Mesendoderm (in vitro differentiated cells): Measurements from ENCODE around the gene MC1R.

Experiments
- DNase-seq: peaks from one replicate; pipeline ENCODE4 v3.0.0; 2013
- H2AK5ac ChIP-seq: 2 replicates; pipeline ENCODE4 v1.6.1; 2013; ENCODE audit warnings: low read length, inconsistent platforms
- H2BK120ac ChIP-seq: 2 replicates; pipeline ENCODE4 v1.6.1; 2013; ENCODE audit warnings: low read depth, mild to moderate bottlenecking, low read length, moderate library complexity, mixed read lengths
- H2BK15ac ChIP-seq: replicated peaks from 2 replicates; pipeline ENCODE4 v1.6.1; 2013; ENCODE audit warnings: low read depth, mild to moderate bottlenecking, moderate library complexity
- H2BK5ac ChIP-seq: 2 replicates; pipeline ENCODE4 v1.6.1; 2013; ENCODE audit warnings: low read length, inconsistent platforms
- H3K18ac ChIP-seq: 2 replicates; pipeline ENCODE4 v1.6.1; 2013; ENCODE audit warnings: mild to moderate bottlenecking, low read length, mixed read lengths
- H3K23ac ChIP-seq: one replicate; pipeline ENCODE4 v1.6.1; 2013; ENCODE audit warnings: low read length
- H3K27ac ChIP-seq: 2 replicates; pipeline ENCODE4 v1.5.1; 2013; ENCODE audit warnings: low read depth, mild to moderate bottlenecking, inconsistent platforms, low read length, moderate library complexity
- H3K27me3 ChIP-seq: 2 replicates; pipeline ENCODE4 v1.6.1; 2013; ENCODE audit warnings: low read length, control low read depth, mild to moderate bottlenecking, inconsistent platforms; ENCODE audit not compliant: insufficient read depth, poor library complexity
- H3K36me3 ChIP-seq: 2 replicates; pipeline ENCODE4 v1.6.1; 2013; ENCODE audit warnings: low read length, inconsistent platforms; ENCODE audit not compliant: control insufficient read depth, insufficient read depth
- H3K4ac ChIP-seq: one replicate; pipeline ENCODE4 v1.6.1; 2013; ENCODE audit warnings: low read depth, mild to moderate bottlenecking, low read length, moderate library complexity
- H3K4me1 ChIP-seq: 2 replicates; pipeline ENCODE4 v1.6.1; 2013; ENCODE audit warnings: low read depth, low read length, inconsistent platforms; ENCODE audit not compliant: control insufficient read depth
- H3K4me2 ChIP-seq: 2 replicates; pipeline ENCODE4 v1.6.1; 2013; ENCODE audit warnings: low read length
- H3K4me3 ChIP-seq: 2 replicates; pipeline ENCODE4 v1.5.1; 2013; ENCODE audit warnings: mild to moderate bottlenecking, low read length
- H3K56ac ChIP-seq: one replicate; pipeline ENCODE4 v1.6.1; 2013; ENCODE audit warnings: low read length
- H3K79me1 ChIP-seq: 2 replicates; pipeline ENCODE4 v1.6.1; 2013; ENCODE audit warnings: low read length, inconsistent platforms
- H3K79me2 ChIP-seq: 2 replicates; pipeline ENCODE4 v1.6.1; 2013; ENCODE audit warnings: mild to moderate bottlenecking, low read length; ENCODE audit not compliant: control insufficient read depth, insufficient read depth
- H3K9ac ChIP-seq: 2 replicates; pipeline ENCODE4 v1.6.1; 2013; ENCODE audit warnings: low read length, inconsistent platforms
- H4K5ac ChIP-seq: one replicate; pipeline ENCODE4 v1.6.1; 2013; ENCODE audit warnings: low read length
- H4K8ac ChIP-seq: one replicate; pipeline ENCODE4 v1.6.1; 2013; ENCODE audit warnings: low read depth, mild to moderate bottlenecking, control low read depth, low read length, moderate library complexity
- WGBS: extraction: QIAGEN DNeasy Blood & Tissue Kit; methylation state at CpG from one replicate; pipeline ENCODE4 v1.1.7; 2013; ENCODE audit warnings: low lambda C conversion rate, missing lambda C conversion rate; ENCODE audit not compliant: insufficient coverage; ENCODE audit errors: extremely low coverage; 5-methylcytosine and 5-hydroxymethylcytosine counted together

MC1R gene

DNA sequence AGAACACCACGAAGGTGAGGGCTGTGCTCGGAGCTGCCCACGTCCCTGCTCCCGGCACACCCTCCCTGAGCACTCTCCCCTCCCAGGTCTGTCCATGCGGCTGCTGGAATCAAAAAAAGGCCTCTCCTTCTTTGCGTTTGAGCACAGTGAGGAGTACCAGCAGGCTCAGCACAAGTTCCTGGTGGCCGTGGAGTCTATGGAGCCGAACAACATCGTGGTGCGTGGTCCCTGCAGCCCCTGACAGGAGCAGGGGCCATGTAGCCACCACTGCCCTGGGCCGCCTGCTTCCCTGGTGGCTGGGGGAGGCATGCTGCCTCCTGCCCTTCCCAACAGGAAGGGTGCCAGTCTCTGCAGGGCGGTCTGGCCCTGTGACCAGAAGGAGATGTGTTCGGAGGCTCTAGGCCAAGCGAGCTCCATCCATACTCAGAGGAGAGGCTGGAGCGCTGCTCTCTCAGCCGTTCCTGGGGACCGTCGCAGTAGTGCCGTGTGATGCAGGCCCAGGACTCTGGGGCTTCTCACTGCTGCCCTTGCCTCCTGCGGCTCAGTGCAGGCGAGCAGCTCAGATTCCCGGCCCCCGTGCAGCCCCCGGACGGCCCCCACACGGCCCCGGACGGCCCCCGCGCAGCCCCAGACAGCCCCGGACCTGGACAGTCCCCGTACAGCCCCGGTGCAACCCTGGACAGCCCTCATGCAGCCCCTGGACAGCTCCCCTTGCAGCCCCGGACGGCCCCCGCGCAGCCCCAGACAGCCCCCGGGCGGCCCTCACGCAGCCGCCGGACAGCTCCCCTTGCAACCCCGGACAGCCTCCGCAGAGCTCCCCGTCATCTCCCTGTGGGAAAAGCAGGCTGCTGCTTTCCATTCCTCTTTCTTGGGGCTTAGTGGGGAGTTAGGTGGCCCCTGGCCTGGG lies 24.8 kb upstream of the MC1R start:
- Histone ChIP-seq H2AK5ac (no peak overlapping the region), H2BK120ac (no peak overlapping the region), H3K4me1 (no peaks in the 10 kb centered on the region), H3K27me3 (no peaks in the 10 kb centered on the region), H4K5ac (no peak overlapping the region), H2BK15ac (no peak overlapping the region), H3K36me3 (peaks cover 16% of the 10 kb centered on the region), H3K9ac (no peak overlapping the region), H3K4me3 (no peak overlapping the region), H2BK5ac (no peak overlapping the region), H3K27ac (no peak overlapping the region), H4K8ac (no peak overlapping the region), H3K23ac (no peak overlapping the region), H3K79me1 (no peaks in the 10 kb centered on the region), H3K4me2 (no peak overlapping the region), H3K56ac (no peak overlapping the region), H3K4ac (no peak overlapping the region), H3K18ac (no peak overlapping the region), H3K79me2 (no peaks in the 10 kb centered on the region)
- no peak for DNase-seq
- no CpG with 5 or more reads among the region's 45 CpGs for WGBS

DNA sequence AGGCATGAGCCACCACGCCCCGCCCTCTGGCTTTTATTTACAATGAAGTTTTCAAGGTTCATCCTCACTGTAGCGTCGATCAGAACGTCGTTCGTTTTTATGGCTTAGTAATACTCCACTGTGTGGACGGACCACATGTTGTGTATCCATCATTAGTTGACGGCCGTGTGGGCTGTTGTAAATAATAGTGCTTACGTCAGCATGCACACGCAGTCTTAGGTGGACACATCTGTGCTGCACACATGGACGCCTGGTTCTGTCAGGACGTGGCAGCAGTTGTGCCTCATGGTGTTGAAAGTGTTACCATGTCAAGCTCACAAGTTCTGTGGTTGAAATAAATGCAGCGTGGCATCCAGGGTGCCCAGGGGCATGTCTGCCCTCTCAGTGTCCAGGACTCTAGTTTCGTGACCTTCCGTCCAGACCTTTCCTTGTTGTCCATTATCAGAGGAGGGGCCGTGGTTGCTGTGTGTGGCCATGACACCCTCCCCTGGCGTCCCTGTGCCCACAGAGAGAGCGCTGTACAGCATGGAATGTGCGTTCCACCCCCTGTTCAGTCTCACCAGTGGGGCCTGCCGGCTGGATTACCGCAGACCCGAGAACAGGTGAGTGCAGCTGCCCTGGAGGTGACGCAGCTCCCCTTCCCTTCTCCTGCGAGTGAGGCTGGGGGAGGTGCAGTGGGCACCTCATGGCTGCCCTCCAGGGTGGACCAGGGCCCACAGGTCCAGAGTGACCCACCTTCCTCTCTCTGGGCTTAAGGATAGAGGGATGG lies 23.0 kb upstream of the MC1R start:
- no peak overlapping the region for H2BK120ac ChIP-seq
- no peaks in the 10 kb centered on the region for H3K79me2 ChIP-seq
- no peaks in the 10 kb centered on the region for H3K27me3 ChIP-seq
- H3K36me3 ChIP-seq: peaks cover 23% of the 10 kb centered on the region
- H3K18ac ChIP-seq: no peak overlapping the region
- no peak overlapping the region for H3K4me2 ChIP-seq
- no peak overlapping the region for H4K5ac ChIP-seq
- DNase-seq: no peak
- no peaks in the 10 kb centered on the region for H3K79me1 ChIP-seq
- WGBS: no CpG with 5 or more reads among the region's 26 CpGs
- no peak overlapping the region for H2AK5ac ChIP-seq
- no peak overlapping the region for H2BK5ac ChIP-seq
- H3K4me1 ChIP-seq: no peaks in the 10 kb centered on the region
- no peak overlapping the region for H3K4ac ChIP-seq
- H4K8ac ChIP-seq: no peak overlapping the region
- no peak overlapping the region for H3K4me3 ChIP-seq
- no peak overlapping the region for H3K9ac ChIP-seq
- H3K23ac ChIP-seq: no peak overlapping the region
- H3K27ac ChIP-seq: no peak overlapping the region
- no peak overlapping the region for H3K56ac ChIP-seq
- H2BK15ac ChIP-seq: no peak overlapping the region

DNA sequence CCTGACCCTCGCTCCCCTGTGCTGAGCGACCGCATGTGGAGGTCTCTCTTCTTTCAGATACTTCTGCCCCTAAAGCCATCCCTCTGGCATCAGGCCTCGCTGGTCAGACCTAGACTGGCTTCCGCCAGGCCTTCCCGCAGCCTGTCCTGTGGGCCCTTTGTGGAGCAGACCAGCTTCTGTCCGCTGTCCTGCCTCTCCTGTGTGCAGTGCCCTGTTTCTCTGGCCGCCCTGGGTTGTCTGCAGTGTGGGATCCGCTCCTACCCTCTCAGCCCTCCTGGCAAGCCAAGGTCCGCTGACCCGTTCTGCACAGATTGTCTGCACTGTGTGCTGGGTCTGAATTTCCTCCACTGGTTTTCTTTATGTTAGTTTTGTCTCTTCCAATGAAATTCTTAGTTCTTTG lies 21.5 kb upstream of the MC1R start:
- H3K56ac ChIP-seq: no peak overlapping the region
- H3K79me1 ChIP-seq: no peaks in the 10 kb centered on the region
- no peaks in the 10 kb centered on the region for H3K4me1 ChIP-seq
- H3K9ac ChIP-seq: no peak overlapping the region
- no peak overlapping the region for H3K4me2 ChIP-seq
- WGBS: no CpG with 5 or more reads among the region's 11 CpGs
- peaks cover 23% of the 10 kb centered on the region for H3K36me3 ChIP-seq
- no peak overlapping the region for H4K5ac ChIP-seq
- H2BK15ac ChIP-seq: no peak overlapping the region
- H3K23ac ChIP-seq: no peak overlapping the region
- no peak overlapping the region for H2BK5ac ChIP-seq
- no peak overlapping the region for H2AK5ac ChIP-seq
- no peak overlapping the region for H3K18ac ChIP-seq
- DNase-seq: no peak
- no peak overlapping the region for H3K4me3 ChIP-seq
- no peak overlapping the region for H2BK120ac ChIP-seq
- no peaks in the 10 kb centered on the region for H3K79me2 ChIP-seq
- no peak overlapping the region for H3K27ac ChIP-seq
- H3K4ac ChIP-seq: no peak overlapping the region
- H3K27me3 ChIP-seq: no peaks in the 10 kb centered on the region
- H4K8ac ChIP-seq: no peak overlapping the region

DNA sequence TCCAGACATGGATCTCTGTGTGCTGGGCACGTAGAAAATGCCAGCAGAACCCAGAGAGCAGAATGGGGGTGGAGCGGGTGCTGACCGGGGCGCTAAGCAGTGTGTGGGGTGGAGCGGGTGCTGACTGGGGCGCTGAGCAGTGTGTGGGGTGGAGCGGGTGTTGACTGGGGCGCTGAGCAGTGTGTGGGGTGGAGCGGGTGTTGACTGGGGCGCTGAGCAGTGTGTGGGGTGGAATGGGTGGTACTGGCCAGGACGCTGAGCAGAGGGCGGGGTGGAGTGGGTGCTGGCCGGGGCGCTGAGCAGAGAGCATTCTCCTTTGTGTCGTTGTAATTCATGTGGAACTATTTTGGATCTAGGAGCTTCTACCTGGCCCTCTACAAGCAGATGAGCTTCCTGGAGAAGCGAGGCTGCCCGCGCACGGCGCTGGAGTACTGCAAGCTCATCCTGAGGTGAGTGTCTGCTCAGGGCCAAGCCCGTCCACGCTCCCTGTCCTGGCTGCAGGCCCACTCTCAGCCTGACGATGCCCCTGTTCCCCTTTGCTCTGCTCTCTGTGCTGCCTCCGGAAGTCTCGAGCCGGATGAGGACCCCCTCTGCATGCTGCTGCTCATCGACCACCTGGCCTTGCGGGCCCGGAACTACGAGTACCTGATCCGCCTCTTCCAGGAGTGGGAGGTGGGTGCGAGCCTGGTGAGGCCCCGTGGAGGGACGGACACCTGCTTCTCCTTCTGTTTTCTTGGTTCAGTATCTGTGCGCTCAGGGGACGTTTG lies 20.3 kb upstream of the MC1R start:
- no CpG with 5 or more reads among the region's 36 CpGs for WGBS
- Histone ChIP-seq H2BK15ac (no peak overlapping the region), H2BK120ac (no peak overlapping the region), H3K9ac (no peak overlapping the region), H3K79me2 (no peaks in the 10 kb centered on the region), H3K18ac (no peak overlapping the region), H3K36me3 (peaks cover 21% of the 10 kb centered on the region), H3K4me1 (no peaks in the 10 kb centered on the region), H2BK5ac (no peak overlapping the region), H2AK5ac (no peak overlapping the region), H3K4me2 (no peak overlapping the region), H3K79me1 (no peaks in the 10 kb centered on the region), H3K23ac (no peak overlapping the region), H4K5ac (no peak overlapping the region), H3K56ac (no peak overlapping the region), H3K27ac (no peak overlapping the region), H4K8ac (no peak overlapping the region), H3K27me3 (no peaks in the 10 kb centered on the region), H3K4me3 (no peak overlapping the region), H3K4ac (no peak overlapping the region)
- no peak for DNase-seq

DNA sequence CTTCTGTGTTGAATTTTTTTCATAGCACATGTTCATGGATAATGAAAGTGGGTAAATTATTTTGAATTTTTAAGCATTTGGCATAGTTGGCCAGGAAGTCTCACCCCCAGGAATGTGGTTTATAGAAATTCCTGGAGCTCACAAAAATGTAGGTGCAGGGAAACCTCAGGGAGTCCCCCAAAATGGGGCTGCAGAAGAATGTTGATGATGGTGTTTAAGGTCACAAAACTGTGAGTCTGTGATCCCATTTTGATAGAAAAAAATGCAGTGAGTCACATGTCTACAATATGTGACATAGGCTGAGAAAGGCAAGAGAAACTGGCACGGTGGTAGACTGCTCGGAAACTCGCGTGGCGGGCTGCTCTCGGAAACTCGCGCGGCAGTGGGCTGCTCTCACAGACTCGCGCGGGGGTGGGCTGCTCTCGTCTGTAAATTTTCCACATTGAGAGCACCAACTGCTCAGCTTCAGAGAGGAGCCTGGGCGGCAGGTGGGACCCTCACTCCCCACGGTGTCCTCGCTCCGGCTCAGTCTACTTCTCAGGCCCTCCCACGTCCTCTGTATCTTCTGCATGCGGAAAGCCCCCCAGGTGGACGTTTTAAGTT lies 18.7 kb upstream of the MC1R start:
- no peaks in the 10 kb centered on the region for H3K79me1 ChIP-seq
- no peak overlapping the region for H3K4me2 ChIP-seq
- H2BK5ac ChIP-seq: no peak overlapping the region
- no peak overlapping the region for H2BK120ac ChIP-seq
- no peak overlapping the region for H3K4me3 ChIP-seq
- no peaks in the 10 kb centered on the region for H3K4me1 ChIP-seq
- H2BK15ac ChIP-seq: no peak overlapping the region
- H3K56ac ChIP-seq: no peak overlapping the region
- no CpG with 5 or more reads among the region's 20 CpGs for WGBS
- no peak for DNase-seq
- no peak overlapping the region for H3K4ac ChIP-seq
- H4K8ac ChIP-seq: no peak overlapping the region
- H3K27me3 ChIP-seq: no peaks in the 10 kb centered on the region
- H3K27ac ChIP-seq: no peak overlapping the region
- no peak overlapping the region for H4K5ac ChIP-seq
- no peak overlapping the region for H3K9ac ChIP-seq
- no peaks in the 10 kb centered on the region for H3K79me2 ChIP-seq
- no peak overlapping the region for H2AK5ac ChIP-seq
- H3K23ac ChIP-seq: no peak overlapping the region
- no peak overlapping the region for H3K18ac ChIP-seq
- peaks cover 23% of the 10 kb centered on the region for H3K36me3 ChIP-seq
